ENCODE data around the gene MACROD2.

DNA sequence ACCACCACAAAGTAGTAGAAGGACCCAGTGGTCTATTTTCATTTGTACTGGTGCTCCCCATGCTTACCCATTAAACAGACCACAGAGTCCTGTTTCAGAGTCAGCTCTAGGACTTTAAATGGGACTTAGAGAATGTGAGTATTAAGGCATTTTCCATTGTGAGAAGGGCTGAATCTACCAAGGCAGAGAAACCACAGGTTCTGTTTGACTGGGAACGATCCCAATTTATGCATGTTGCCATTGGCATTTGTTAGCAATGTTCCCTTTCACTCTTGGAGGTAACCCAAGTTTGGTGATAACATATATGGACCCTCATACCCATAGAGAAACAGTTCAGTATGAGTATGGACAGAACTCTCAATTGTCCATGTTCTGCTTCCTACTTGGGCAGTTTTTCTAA, 1905.1 kb downstream of the MACROD2 start:
- TF ChIP-seq POLR2AphosphoS5 (IDR thresholded peaks at IDR 0.05) (no peak), EP300 (conservative IDR thresholded peaks at IDR 0.05; ENCODE audit: poor library complexity, severe bottlenecking) (no peak), EZH2 (IDR thresholded peaks at IDR 0.05; ENCODE audit: borderline replicate concordance, insufficient read depth, low read length, poor library complexity, severe bottlenecking) (no peak), RAD21 (conservative IDR thresholded peaks at IDR 0.05) (no peak)
- TF ChIP-seq, protein P1, sequence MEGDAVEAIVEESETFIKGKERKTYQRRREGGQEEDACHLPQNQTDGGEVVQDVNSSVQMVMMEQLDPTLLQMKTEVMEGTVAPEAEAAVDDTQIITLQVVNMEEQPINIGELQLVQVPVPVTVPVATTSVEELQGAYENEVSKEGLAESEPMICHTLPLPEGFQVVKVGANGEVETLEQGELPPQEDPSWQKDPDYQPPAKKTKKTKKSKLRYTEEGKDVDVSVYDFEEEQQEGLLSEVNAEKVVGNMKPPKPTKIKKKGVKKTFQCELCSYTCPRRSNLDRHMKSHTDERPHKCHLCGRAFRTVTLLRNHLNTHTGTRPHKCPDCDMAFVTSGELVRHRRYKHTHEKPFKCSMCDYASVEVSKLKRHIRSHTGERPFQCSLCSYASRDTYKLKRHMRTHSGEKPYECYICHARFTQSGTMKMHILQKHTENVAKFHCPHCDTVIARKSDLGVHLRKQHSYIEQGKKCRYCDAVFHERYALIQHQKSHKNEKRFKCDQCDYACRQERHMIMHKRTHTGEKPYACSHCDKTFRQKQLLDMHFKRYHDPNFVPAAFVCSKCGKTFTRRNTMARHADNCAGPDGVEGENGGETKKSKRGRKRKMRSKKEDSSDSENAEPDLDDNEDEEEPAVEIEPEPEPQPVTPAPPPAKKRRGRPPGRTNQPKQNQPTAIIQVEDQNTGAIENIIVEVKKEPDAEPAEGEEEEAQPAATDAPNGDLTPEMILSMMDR (IDR thresholded peaks at IDR 0.05; ENCODE audit: poor library complexity, severe bottlenecking) = no peak
- TF ChIP-seq, protein P2, sequence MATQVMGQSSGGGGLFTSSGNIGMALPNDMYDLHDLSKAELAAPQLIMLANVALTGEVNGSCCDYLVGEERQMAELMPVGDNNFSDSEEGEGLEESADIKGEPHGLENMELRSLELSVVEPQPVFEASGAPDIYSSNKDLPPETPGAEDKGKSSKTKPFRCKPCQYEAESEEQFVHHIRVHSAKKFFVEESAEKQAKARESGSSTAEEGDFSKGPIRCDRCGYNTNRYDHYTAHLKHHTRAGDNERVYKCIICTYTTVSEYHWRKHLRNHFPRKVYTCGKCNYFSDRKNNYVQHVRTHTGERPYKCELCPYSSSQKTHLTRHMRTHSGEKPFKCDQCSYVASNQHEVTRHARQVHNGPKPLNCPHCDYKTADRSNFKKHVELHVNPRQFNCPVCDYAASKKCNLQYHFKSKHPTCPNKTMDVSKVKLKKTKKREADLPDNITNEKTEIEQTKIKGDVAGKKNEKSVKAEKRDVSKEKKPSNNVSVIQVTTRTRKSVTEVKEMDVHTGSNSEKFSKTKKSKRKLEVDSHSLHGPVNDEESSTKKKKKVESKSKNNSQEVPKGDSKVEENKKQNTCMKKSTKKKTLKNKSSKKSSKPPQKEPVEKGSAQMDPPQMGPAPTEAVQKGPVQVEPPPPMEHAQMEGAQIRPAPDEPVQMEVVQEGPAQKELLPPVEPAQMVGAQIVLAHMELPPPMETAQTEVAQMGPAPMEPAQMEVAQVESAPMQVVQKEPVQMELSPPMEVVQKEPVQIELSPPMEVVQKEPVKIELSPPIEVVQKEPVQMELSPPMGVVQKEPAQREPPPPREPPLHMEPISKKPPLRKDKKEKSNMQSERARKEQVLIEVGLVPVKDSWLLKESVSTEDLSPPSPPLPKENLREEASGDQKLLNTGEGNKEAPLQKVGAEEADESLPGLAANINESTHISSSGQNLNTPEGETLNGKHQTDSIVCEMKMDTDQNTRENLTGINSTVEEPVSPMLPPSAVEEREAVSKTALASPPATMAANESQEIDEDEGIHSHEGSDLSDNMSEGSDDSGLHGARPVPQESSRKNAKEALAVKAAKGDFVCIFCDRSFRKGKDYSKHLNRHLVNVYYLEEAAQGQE (IDR thresholded peaks at IDR 0.05; ENCODE audit: borderline replicate concordance) = no peak
